ENCODE results near the gene ZNF217.
A peak's percentile ranks its signal among the peaks of the same experiment; 100 is the strongest.
"Not testable (repeated sequence)": the region's sequence is repeated elsewhere in the genome, so short reads cannot be mapped to it uniquely, and the experiment has no call there.

Gene ZNF217

GRCh38 chr20:53585910-53586309 is 7.7 kb downstream of the ZNF217 start:
- not testable (repeated sequence) for H3K27me3 ChIP-seq (ENCODE audit: low read depth, low read length); H3K9me3 ChIP-seq (ENCODE audit: control insufficient read depth in 1 of 2, low read length in 2 of 2); H3K4me3 ChIP-seq (ENCODE audit: low read depth in 1 of 2, low read length in 2 of 2); H3K27ac ChIP-seq (ENCODE audit: low read length)
- peaks cover 0 to 11% of the 10 kb centered on the region in 2 donors for H3K4me1 ChIP-seq (ENCODE audit: control insufficient read depth in 1 of 2, insufficient read depth in 2 of 2, low read length in 2 of 2)
- H3K36me3 ChIP-seq (ENCODE audit: control insufficient read depth in 1 of 2, insufficient read depth in 2 of 2, low read length in 2 of 2): peaks cover 17 to 18% of the 10 kb centered on the region in 2 donors

- not testable (repeated sequence) for H3K27ac ChIP-seq (ENCODE audit: low read length)
- H3K4me1 ChIP-seq (ENCODE audit: control insufficient read depth in 1 of 2, insufficient read depth in 2 of 2, low read length in 2 of 2): peaks cover 0 to 18% of the 10 kb centered on the region in 2 donors
Observed at GRCh38 chr20:53585004-53585569, 8.6 kb downstream of the ZNF217 start.

GRCh38 chr20:53584550-53584913 is 9.1 kb downstream of the ZNF217 start:
- peaks cover under 1 to 21% of the 10 kb centered on the region in 2 donors for H3K4me1 ChIP-seq (ENCODE audit: control insufficient read depth in 1 of 2, insufficient read depth in 2 of 2, low read length in 2 of 2)
- not testable (repeated sequence) for H3K9me3 ChIP-seq (ENCODE audit: control insufficient read depth in 1 of 2, low read length in 2 of 2)

More at GRCh38 chr20:53585004-53585569, 8.6 kb downstream of the ZNF217 start:
- H3K4me3 ChIP-seq (ENCODE audit: low read depth in 1 of 2, low read length in 2 of 2); H3K9me3 ChIP-seq (ENCODE audit: control insufficient read depth in 1 of 2, low read length in 2 of 2); H3K27me3 ChIP-seq (ENCODE audit: low read depth, low read length): not testable (repeated sequence)
- H3K36me3 ChIP-seq (ENCODE audit: control insufficient read depth in 1 of 2, insufficient read depth in 2 of 2, low read length in 2 of 2): peaks cover 17 to 26% of the 10 kb centered on the region in 2 donors

GRCh38 chr20:53583660-53584549 is 9.7 kb downstream of the ZNF217 start:
- H3K4me3 ChIP-seq (ENCODE audit: low read depth in 1 of 2, low read length in 2 of 2); H3K27ac ChIP-seq (ENCODE audit: low read length); H3K9me3 ChIP-seq (ENCODE audit: control insufficient read depth in 1 of 2, low read length in 2 of 2); H3K27me3 ChIP-seq (ENCODE audit: low read depth, low read length): not testable (repeated sequence)
- peaks cover 17 to 34% of the 10 kb centered on the region in 2 donors for H3K36me3 ChIP-seq (ENCODE audit: control insufficient read depth in 1 of 2, insufficient read depth in 2 of 2, low read length in 2 of 2)
- H3K4me1 ChIP-seq (ENCODE audit: control insufficient read depth in 1 of 2, insufficient read depth in 2 of 2, low read length in 2 of 2): peaks cover 6 to 27% of the 10 kb centered on the region in 2 donors

More at GRCh38 chr20:53584550-53584913, 9.1 kb downstream of the ZNF217 start:
- not testable (repeated sequence) for H3K4me3 ChIP-seq (ENCODE audit: low read depth in 1 of 2, low read length in 2 of 2); H3K27me3 ChIP-seq (ENCODE audit: low read depth, low read length); H3K27ac ChIP-seq (ENCODE audit: low read length)
- H3K36me3 ChIP-seq (ENCODE audit: control insufficient read depth in 1 of 2, insufficient read depth in 2 of 2, low read length in 2 of 2): peaks cover 17 to 30% of the 10 kb centered on the region in 2 donors

GRCh38 chr20:53582574-53583351 is 10.9 kb downstream of the ZNF217 start:
- peak overlapping the region; percentile 18 for H3K27ac ChIP-seq (ENCODE audit: low read length)
- peaks cover 14 to 34% of the 10 kb centered on the region in 2 donors for H3K4me1 ChIP-seq (ENCODE audit: control insufficient read depth in 1 of 2, insufficient read depth in 2 of 2, low read length in 2 of 2)
- H3K36me3 ChIP-seq (ENCODE audit: control insufficient read depth in 1 of 2, insufficient read depth in 2 of 2, low read length in 2 of 2): peaks cover 17 to 35% of the 10 kb centered on the region in 2 donors
- no peaks in the 10 kb centered on the region for H3K27me3 ChIP-seq (ENCODE audit: low read depth, low read length)
- H3K9me3 ChIP-seq (ENCODE audit: control insufficient read depth in 1 of 2, low read length in 2 of 2): no peaks in the 10 kb centered on the region
- no peak overlapping the region for H3K4me3 ChIP-seq (ENCODE audit: low read depth in 1 of 2, low read length in 2 of 2)

GRCh38 chr20:53582251-53582570 is 11.4 kb downstream of the ZNF217 start:
- Histone ChIP-seq H3K27ac (ENCODE audit: low read length) (peak overlapping the region; percentile 18), H3K36me3 (ENCODE audit: control insufficient read depth in 1 of 2, insufficient read depth in 2 of 2, low read length in 2 of 2) (peaks cover 17 to 35% of the 10 kb centered on the region in 2 donors), H3K4me1 (ENCODE audit: control insufficient read depth in 1 of 2, insufficient read depth in 2 of 2, low read length in 2 of 2) (peaks cover 14 to 34% of the 10 kb centered on the region in 2 donors), H3K4me3 (ENCODE audit: low read depth in 1 of 2, low read length in 2 of 2) (no peak overlapping the region), H3K9me3 (ENCODE audit: control insufficient read depth in 1 of 2, low read length in 2 of 2) (no peaks in the 10 kb centered on the region), H3K27me3 (ENCODE audit: low read depth, low read length) (no peaks in the 10 kb centered on the region)

- H3K27ac ChIP-seq (ENCODE audit: low read length): peak overlapping the region; percentile 76
Observed at GRCh38 chr20:53581444-53582250, 12.0 kb downstream of the ZNF217 start.

GRCh38 chr20:53580376-53581111 is 13.1 kb downstream of the ZNF217 start:
- H3K36me3 ChIP-seq (ENCODE audit: control insufficient read depth in 1 of 2, insufficient read depth in 2 of 2, low read length in 2 of 2): peaks cover 32 to 49% of the 10 kb centered on the region in 2 donors
- H3K4me1 ChIP-seq (ENCODE audit: control insufficient read depth in 1 of 2, insufficient read depth in 2 of 2, low read length in 2 of 2): peaks cover 14 to 29% of the 10 kb centered on the region in 2 donors
- no peaks in the 10 kb centered on the region for H3K27me3 ChIP-seq (ENCODE audit: low read depth, low read length)
- H3K4me3 ChIP-seq (ENCODE audit: low read depth in 1 of 2, low read length in 2 of 2): peak overlapping the region; percentile 19 to 27
- H3K27ac ChIP-seq (ENCODE audit: low read length): peak overlapping the region; percentile 76
- no peaks in the 10 kb centered on the region for H3K9me3 ChIP-seq (ENCODE audit: control insufficient read depth in 1 of 2, low read length in 2 of 2)

More at GRCh38 chr20:53581444-53582250, 12.0 kb downstream of the ZNF217 start:
- H3K4me3 ChIP-seq (ENCODE audit: low read depth in 1 of 2, low read length in 2 of 2): no peak overlapping the region
- H3K36me3 ChIP-seq (ENCODE audit: control insufficient read depth in 1 of 2, insufficient read depth in 2 of 2, low read length in 2 of 2): peaks cover 21 to 40% of the 10 kb centered on the region in 2 donors
- H3K9me3 ChIP-seq (ENCODE audit: control insufficient read depth in 1 of 2, low read length in 2 of 2): no peaks in the 10 kb centered on the region
- H3K27me3 ChIP-seq (ENCODE audit: low read depth, low read length): no peaks in the 10 kb centered on the region
- peaks cover 14 to 32% of the 10 kb centered on the region in 2 donors for H3K4me1 ChIP-seq (ENCODE audit: control insufficient read depth in 1 of 2, insufficient read depth in 2 of 2, low read length in 2 of 2)

- Histone ChIP-seq H3K27ac (ENCODE audit: low read length) (peak overlapping the region; percentile 76), H3K4me3 (ENCODE audit: low read depth in 1 of 2, low read length in 2 of 2) (peak overlapping the region; percentile 19 to 27)
Observed at GRCh38 chr20:53579581-53580375, 13.9 kb downstream of the ZNF217 start.

GRCh38 chr20:53579266-53579580 is 14.4 kb downstream of the ZNF217 start:
- Histone ChIP-seq H3K4me3 (ENCODE audit: low read depth in 1 of 2, low read length in 2 of 2) (peak overlapping the region; percentile 19 to 27), H3K27me3 (ENCODE audit: low read depth, low read length) (no peaks in the 10 kb centered on the region), H3K36me3 (ENCODE audit: control insufficient read depth in 1 of 2, insufficient read depth in 2 of 2, low read length in 2 of 2) (peaks cover 38 to 60% of the 10 kb centered on the region in 2 donors), H3K9me3 (ENCODE audit: control insufficient read depth in 1 of 2, low read length in 2 of 2) (no peaks in the 10 kb centered on the region), H3K27ac (ENCODE audit: low read length) (peak overlapping the region; percentile 76), H3K4me1 (ENCODE audit: control insufficient read depth in 1 of 2, insufficient read depth in 2 of 2, low read length in 2 of 2) (peaks cover 14 to 29% of the 10 kb centered on the region in 2 donors)

More at GRCh38 chr20:53579581-53580375, 13.9 kb downstream of the ZNF217 start:
- H3K9me3 ChIP-seq (ENCODE audit: control insufficient read depth in 1 of 2, low read length in 2 of 2): no peaks in the 10 kb centered on the region
- H3K36me3 ChIP-seq (ENCODE audit: control insufficient read depth in 1 of 2, insufficient read depth in 2 of 2, low read length in 2 of 2): peaks cover 36 to 56% of the 10 kb centered on the region in 2 donors
- no peaks in the 10 kb centered on the region for H3K27me3 ChIP-seq (ENCODE audit: low read depth, low read length)
- peaks cover 14 to 29% of the 10 kb centered on the region in 2 donors for H3K4me1 ChIP-seq (ENCODE audit: control insufficient read depth in 1 of 2, insufficient read depth in 2 of 2, low read length in 2 of 2)

All from muscle layer of duodenum (tissue), 2 donors.